IMR-90 (cell line): ENCODE results near the gene TEK. TPM values are rescaled to one million over a fixed set of nuclear protein-coding genes. Genes with fewer than 3 reads are reported as not detected.

ENCODE experiments used
- ATAC-seq: fragments of 200-7000 bp; cut with Tn5 transposase; 2 replicates; pipeline ENCODE4 v1.9.1; 2020; ENCODE audit warnings: low read depth, mild to moderate bottlenecking, moderate library complexity
- BruUV-seq: library from RNA; stranded (reverse); fragments of 400-500 nt; replicated peaks from 2 replicates; lab custom pipeline; 2021; lab: Mats Ljungman, UMichigan
- CTCF ChIA-PET: fragments of 300-600 bp; formaldehyde crosslinking; extraction: SDS; loops from one replicate; lab custom pipeline; 2021; ENCODE audit warnings: antibody characterized with exemption; lab: Yijun Ruan, JAX
- POLR2A ChIA-PET: fragments of 300-600 bp; sonication (Branson Sonifier 250); formaldehyde crosslinking; loops from one replicate; lab custom pipeline; 2022; ENCODE audit warnings: antibody characterized with exemption; ENCODE audit not compliant: unreplicated experiment; lab: Charles Lee
- DNase-seq: peaks from one replicate; pipeline ENCODE4 v3.0.0; 2013
- H2AFZ ChIP-seq: replicated peaks from 2 replicates; pipeline ENCODE3; 2013; ENCODE audit warnings: low read length, mild to moderate bottlenecking; ENCODE audit not compliant: poor library complexity
- H2AK5ac ChIP-seq: 2 replicates; pipeline ENCODE4 v1.6.1; 2013; ENCODE audit warnings: low read depth, low read length, inconsistent platforms
- H2AK9ac ChIP-seq: replicated peaks from 2 replicates; pipeline ENCODE3; 2013; ENCODE audit warnings: mild to moderate bottlenecking, low read depth, low read length, moderate library complexity; ENCODE audit not compliant: poor library complexity
- H2BK120ac ChIP-seq: 2 replicates; pipeline ENCODE4 v1.6.1; 2013; ENCODE audit warnings: low read depth, low read length, inconsistent platforms
- H2BK15ac ChIP-seq: 3 replicates; pipeline ENCODE4 v1.6.1; 2013; ENCODE audit warnings: low read depth, low read length, inconsistent platforms
- H2BK20ac ChIP-seq: 2 replicates; pipeline ENCODE4 v1.6.1; 2013; ENCODE audit warnings: low read depth, mild to moderate bottlenecking, inconsistent platforms, low read length, moderate library complexity
- H2BK5ac ChIP-seq: 2 replicates; pipeline ENCODE4 v1.6.1; 2013; ENCODE audit warnings: mild to moderate bottlenecking, low read depth, low read length, inconsistent platforms; ENCODE audit not compliant: poor library complexity, severe bottlenecking
- H3K14ac ChIP-seq: replicated peaks from 2 replicates; pipeline ENCODE4 v1.6.1; 2013; ENCODE audit warnings: low read depth, low read length, inconsistent platforms
- H3K18ac ChIP-seq: 2 replicates; pipeline ENCODE4 v1.6.1; 2013; ENCODE audit warnings: low read depth, low read length, control low read depth
- H3K23ac ChIP-seq: 2 replicates; pipeline ENCODE4 v1.6.1; 2013; ENCODE audit warnings: low read depth, low read length, inconsistent platforms
- H3K27ac ChIP-seq: 2 replicates; pipeline ENCODE4 v1.5.1; 2013; ENCODE audit warnings: mild to moderate bottlenecking, control low read depth, low read length; ENCODE audit not compliant: insufficient read depth
- H3K27me3 ChIP-seq: 2 replicates; pipeline ENCODE4 v1.6.1; 2013; ENCODE audit warnings: low read length; ENCODE audit not compliant: control insufficient read depth, insufficient read depth
- H3K36me3 ChIP-seq: 2 replicates; pipeline ENCODE4 v1.6.1; 2013; ENCODE audit warnings: low read length, mixed read lengths; ENCODE audit not compliant: control insufficient read depth, insufficient read depth
- H3K4ac ChIP-seq: 2 replicates; pipeline ENCODE4 v1.6.1; 2013; ENCODE audit warnings: low read depth, low read length, inconsistent platforms
- H3K4me1 ChIP-seq: 2 replicates; pipeline ENCODE4 v1.6.1; 2013; ENCODE audit warnings: low read length, mixed read lengths; ENCODE audit not compliant: control insufficient read depth, insufficient read depth
- H3K4me2 ChIP-seq: 2 replicates; pipeline ENCODE4 v1.6.1; 2013; ENCODE audit warnings: low read depth, mild to moderate bottlenecking, control low read depth, low read length, moderate library complexity
- H3K4me3 ChIP-seq: 2 replicates; pipeline ENCODE4 v1.5.1; 2013; ENCODE audit warnings: low read depth, mild to moderate bottlenecking, control low read depth, low read length, moderate library complexity; ENCODE audit not compliant: insufficient read depth
- H3K56ac ChIP-seq: 2 replicates; pipeline ENCODE4 v1.6.1; 2013; ENCODE audit warnings: low read length, inconsistent platforms; ENCODE audit not compliant: insufficient read depth; ENCODE audit errors: extremely low read depth
- H3K79me1 ChIP-seq, 2 experiments: 2 replicates each; pipeline ENCODE4 v1.6.1; 2013; ENCODE audit warnings: low read length in 2 of 2, inconsistent platforms in 1 of 2, low read depth in 1 of 2
- H3K9ac ChIP-seq: 2 replicates; pipeline ENCODE4 v1.6.1; 2013; ENCODE audit warnings: low read depth, low read length, control low read depth
- H3K9me1 ChIP-seq: 2 replicates; pipeline ENCODE4 v1.6.1; 2013; ENCODE audit warnings: low read length, inconsistent platforms; ENCODE audit not compliant: insufficient read depth
- H3K9me3 ChIP-seq: 2 replicates; pipeline ENCODE4 v1.6.1; 2013; ENCODE audit warnings: low read length; ENCODE audit not compliant: control insufficient read depth, insufficient read depth
- H4K20me1 ChIP-seq: 2 replicates; pipeline ENCODE4 v1.6.1; 2013; ENCODE audit warnings: low read length, inconsistent platforms; ENCODE audit not compliant: insufficient read depth
- H4K5ac ChIP-seq: 2 replicates; pipeline ENCODE4 v1.6.1; 2013; ENCODE audit warnings: mild to moderate bottlenecking, low read depth, low read length, control low read depth
- H4K8ac ChIP-seq, 2 experiments: 2 replicates each; pipeline ENCODE4 v1.6.1; 2013; ENCODE audit warnings: low read depth in 2 of 2, low read length in 2 of 2, control low read depth in 1 of 2, inconsistent platforms in 1 of 2
- H4K91ac ChIP-seq: 2 replicates; pipeline ENCODE4 v1.6.1; 2013; ENCODE audit warnings: low read depth, low read length, inconsistent platforms; ENCODE audit not compliant: insufficient read depth
- BHLHE40 ChIP-seq: fragments of 150-350 bp; IDR thresholded peaks from 2 replicates; pipeline ENCODE4 v1.6.1; 2016; ENCODE audit warnings: mild to moderate bottlenecking, low read depth, low read length
- CEBPB ChIP-seq: IDR thresholded peaks from 2 replicates; pipeline ENCODE4 v1.6.1; 2012; ENCODE audit warnings: low read depth, low read length, improper control_type of control experiment
- CTCF ChIP-seq: conservative IDR thresholded peaks from 2 replicates; pipeline ENCODE4 v1.5.1; 2012; ENCODE audit warnings: mild to moderate bottlenecking, low read depth, low read length, improper control_type of control experiment
- ELK1 ChIP-seq: fragments of 150-350 bp; IDR thresholded peaks from 2 replicates; pipeline ENCODE4 v1.6.1; 2016; ENCODE audit warnings: low read depth, mild to moderate bottlenecking, low read length, moderate library complexity, borderline replicate concordance
- FOS ChIP-seq: fragments of 150-350 bp; IDR thresholded peaks from 2 replicates; pipeline ENCODE4 v1.6.1; 2016; ENCODE audit warnings: low read depth, low read length
- MAFK ChIP-seq: IDR thresholded peaks from 2 replicates; pipeline ENCODE4 v1.6.1; 2012; ENCODE audit warnings: low read depth, low read length, improper control_type of control experiment
- MAZ ChIP-seq: IDR thresholded peaks from 2 replicates; pipeline ENCODE4 v1.6.1; 2012; ENCODE audit warnings: low read depth, mild to moderate bottlenecking, low read length, improper control_type of control experiment, moderate library complexity, borderline replicate concordance
- MXI1 ChIP-seq: IDR thresholded peaks from 2 replicates; pipeline ENCODE4 v1.6.1; 2012; ENCODE audit warnings: low read depth, mild to moderate bottlenecking, low read length, moderate library complexity, borderline replicate concordance
- NFE2L2 ChIP-seq: fragments of 150-350 bp; IDR thresholded peaks from 2 replicates; pipeline ENCODE4 v1.6.1; 2016; ENCODE audit warnings: low read depth, mild to moderate bottlenecking, low read length
- POLR2A ChIP-seq: IDR thresholded peaks from 2 replicates; pipeline ENCODE4 v1.6.1; 2012; ENCODE audit warnings: mild to moderate bottlenecking, low read depth, low read length
- RAD21 ChIP-seq: IDR thresholded peaks from 2 replicates; pipeline ENCODE4 v1.6.1; 2012; ENCODE audit warnings: low read length, improper control_type of control experiment
- RCOR1 ChIP-seq: IDR thresholded peaks from 2 replicates; pipeline ENCODE4 v1.6.1; 2012; ENCODE audit warnings: mild to moderate bottlenecking, low read length, improper control_type of control experiment; ENCODE audit not compliant: insufficient replicate concordance
- RFX5 ChIP-seq: IDR thresholded peaks from 2 replicates; pipeline ENCODE4 v1.8.0; 2012; ENCODE audit warnings: low read depth, mild to moderate bottlenecking, low read length, moderate library complexity
- SMC3 ChIP-seq: fragments of 150-350 bp; IDR thresholded peaks from 2 replicates; pipeline ENCODE4 v1.6.1; 2016; ENCODE audit warnings: low read depth, mild to moderate bottlenecking, antibody characterized with exemption, low read length, moderate library complexity
- USF2 ChIP-seq: fragments of 150-350 bp; IDR thresholded peaks from 2 replicates; pipeline ENCODE4 v1.6.1; 2017; ENCODE audit warnings: mild to moderate bottlenecking, antibody characterized with exemption, low read length, low read depth
- WGBS, 2 experiments: methylation state at CpG; one replicate each; pipeline versions ENCODE4 v1.1.5 to v1.1.7; 2013; ENCODE audit warnings: missing lambda C conversion rate in 2 of 2; ENCODE audit not compliant: insufficient read length in 1 of 2; ENCODE audit errors: extremely low coverage in 2 of 2; 5-methylcytosine and 5-hydroxymethylcytosine counted together
- dilution Hi-C: fragments of 300-500 bp; cut with HindIII; formaldehyde crosslinking; loops from one replicate; pipeline ENCODE4 v1.14.3; 2018; ENCODE audit warnings: low sequenced_read_pairs; ENCODE audit not compliant: unreplicated experiment
- in situ Hi-C: fragments of 300-500 bp; cut with MboI; formaldehyde crosslinking; loops from 3 replicates; pipeline ENCODE4 v1.14.3; 2019; ENCODE audit warnings: low sequenced_read_pairs, inconsistent platforms, mixed read lengths
- intact Hi-C: fragments of 100-400 bp; cut with micrococcal nuclease; formaldehyde crosslinking; loops from 2 replicates; pipeline ENCODE4 v1.10.0; 2022
- polyA plus RNA-seq, 3 experiments: library from polyadenylated mRNA; depleted of rRNA; stranded (reverse); fragments of >200 nt; gene quantifications; 2 replicates each; pipeline ENCODE4 v1.2.3, GENCODE V29; 2012; ENCODE audit warnings: low replicate concordance in 1 of 3
- total RNA-seq: library from RNA; depleted of rRNA; stranded (reverse); fragments of >200 nt; gene quantifications from 2 replicates; pipeline ENCODE4 v1.2.3, GENCODE V29; 2012

Gene TEK
- total and polyA plus RNA-seq, 2 of the 4 experiments (the other 2 are of a cell fraction): 6.3 to 11.7 TPM

- Histone ChIP-seq H3K36me3 (peaks cover 7% of the 10 kb centered on the region), H3K56ac (no peak overlapping the region; the same call in 1 of the 2 replicates), H4K8ac (peak overlapping the region; percentile 80 to 88; a peak in 3 of 4 replicates), H3K23ac (no peak overlapping the region), H3K18ac (peak overlapping the region; percentile 61), H3K4me1 (peaks cover 17% of the 10 kb centered on the region), H3K27me3 (no peaks in the 10 kb centered on the region), H3K27ac (peak overlapping the region; percentile 16; the same call in 1 of the 2 replicates), H2BK120ac (peak overlapping the region; percentile 85), H3K4me3 (no peak overlapping the region), H3K4ac (peak overlapping the region; percentile 87), H2AK9ac (peak overlapping the region; percentile 85), H2BK20ac (peak overlapping the region; percentile 57), H3K79me1 (peaks cover 13 to 61% of the 10 kb centered on the region in 2 experiments), H2BK5ac (peak overlapping the region; percentile 99), H2AK5ac (peak overlapping the region; percentile 95), H4K5ac (peak overlapping the region; percentile 9), H4K20me1 (no peaks in the 10 kb centered on the region), H4K91ac (peak overlapping the region; percentile 80), H2AFZ (peak overlapping the region; percentile 56), H3K9ac (no peak overlapping the region), H3K14ac (peak overlapping the region; percentile 52), H3K4me2 (no peak overlapping the region), H3K9me1 (peaks cover 26% of the 10 kb centered on the region), H2BK15ac (peak overlapping the region; percentile 99; the same call in 2 of the 3 replicates), H3K9me3 (no peaks in the 10 kb centered on the region)
- no CpG with 5 or more reads among the region's 10 CpGs for WGBS, 2 experiments
- ChIA-PET POLR2A (interaction anchor here (0.5 kb wide), 1 partner anchor 215 kb away, joined by 4 read pairs; no protein-coding TSS in a partner anchor), CTCF (interaction anchor here (0.7 kb wide), 1 partner anchor 195 kb away, joined by 3 read pairs; no protein-coding TSS in a partner anchor)
- DNase-seq (no peak), ATAC-seq (no peak)
- no peak for TF ChIP-seq USF2
- no peak for TF ChIP-seq RFX5
- TF ChIP-seq RAD21: no peak
- TF ChIP-seq MAZ: no peak
- TF ChIP-seq NFE2L2: no peak
- no peak for TF ChIP-seq MAFK
- no peak for TF ChIP-seq SMC3
- no peak for TF ChIP-seq CEBPB
- TF ChIP-seq ELK1: no peak
- TF ChIP-seq BHLHE40: no peak
- no peak for TF ChIP-seq RCOR1
- no peak for TF ChIP-seq POLR2A
- TF ChIP-seq CTCF: no peak
- TF ChIP-seq FOS: no peak
- no peak for TF ChIP-seq MXI1
- BruUV-seq: no TSS peak
- in situ Hi-C loops: no loop called here
- intact Hi-C loops: loop anchor here (10.0 kb wide), 1 partner anchor 173 kb away; the partner anchor contains the start of gene PLAA
- dilution Hi-C loops: no loop called here
Observed at GRCh38 chr9:27117489-27118135, 8.6 kb downstream of the TEK start.
